Ovary (tissue), 3 donors: Measurements from ENCODE around the gene FNIP1.

Experiments used
- CTCF ChIP-seq, 3 donors: fragments of 450-650 bp in 2 of 3; fragments of 200-600 bp in 1 of 3; IDR thresholded peaks; one replicate each; pipeline versions ENCODE4 v1.5.1 to v1.8.0; 2016 to 2022; ENCODE audit warnings: antibody characterized with exemption in 3 of 3, mild to moderate bottlenecking in 1 of 3
- POLR2A ChIP-seq: fragments of 450-650 bp; IDR thresholded peaks from one replicate; pipeline ENCODE4 v1.6.1; 2017; ENCODE audit warnings: antibody characterized with exemption, mild to moderate bottlenecking, moderate library complexity
- donor health status: DM: no; HTN: no; CAD: no.

- TF ChIP-seq CTCF (IDR thresholded peaks at IDR 0.05) (no peak), POLR2A (no peak)
Observed at GRCh38 chr5:131672776-131673175, 124.0 kb downstream of the FNIP1 start.
